ENCODE data around the gene LGALS9C.
"Not testable (repeated sequence)": the region's sequence is repeated elsewhere in the genome, so short reads cannot be mapped to it uniquely, and the experiment has no call there.

LGALS9C gene

DNA sequence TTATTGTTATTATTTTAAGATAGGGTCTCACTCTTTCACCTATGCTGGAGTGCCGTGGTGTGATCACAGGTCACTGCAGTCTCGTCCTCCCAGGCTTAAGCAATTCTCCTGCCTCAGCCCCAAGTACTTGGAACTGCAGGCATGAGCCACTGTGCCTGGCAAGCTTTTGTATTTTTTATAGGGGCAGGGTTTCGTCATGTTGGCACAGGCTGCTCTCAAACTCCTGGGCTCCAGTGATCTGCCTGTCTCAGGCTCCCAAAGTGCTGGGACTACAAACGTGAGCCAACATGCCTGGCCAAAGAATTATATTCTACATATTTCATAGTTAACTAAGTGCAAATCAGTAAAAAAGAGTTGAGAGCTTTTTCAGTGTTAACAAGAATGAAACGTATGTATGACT is 65.6 kb downstream of the LGALS9C start:
- not testable (repeated sequence) for DNase-seq

DNA sequence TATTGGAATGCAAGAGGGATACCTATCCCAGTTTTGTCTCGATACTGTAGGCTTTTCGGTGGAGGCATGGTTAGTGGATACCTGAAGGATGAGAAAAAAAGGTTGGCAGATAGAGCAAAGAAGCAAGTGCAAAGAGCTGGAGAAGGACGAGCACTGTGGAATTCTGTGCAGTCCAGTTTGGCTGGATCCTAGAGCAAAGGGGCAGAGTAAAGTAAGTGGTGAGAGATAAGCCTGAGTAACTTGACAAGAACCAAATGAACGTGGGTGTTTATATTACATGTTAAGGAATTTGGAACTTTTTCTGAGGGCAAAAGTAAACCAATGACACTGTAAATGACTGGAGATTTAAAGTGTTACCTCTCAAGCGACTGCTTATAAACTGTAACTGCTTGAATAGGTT is 66.3 kb downstream of the LGALS9C start:
- not testable (repeated sequence) for DNase-seq
